Brain microvascular endothelial cell (primary cell): ENCODE results near the gene SLC6A7.

Experiments used
- DNase-seq: peaks from one replicate; pipeline ENCODE4 v3.0.0-alpha.2; 2020
- H3K27ac ChIP-seq: fragments of 250-450 bp; sonication (Bioruptor Pico); 2 replicates; pipeline ENCODE4 v1.5.1; 2020; ENCODE audit warnings: mild to moderate bottlenecking, moderate library complexity
- H3K27me3 ChIP-seq: fragments of 250-450 bp; sonication (Bioruptor Pico); replicated peaks from 2 replicates; pipeline ENCODE4 v1.5.1; 2020; ENCODE audit warnings: mild to moderate bottlenecking
- H3K36me3 ChIP-seq: fragments of 250-450 bp; sonication (Bioruptor Pico); replicated peaks from 2 replicates; pipeline ENCODE4 v1.5.1; 2020; ENCODE audit warnings: mild to moderate bottlenecking
- H3K4me3 ChIP-seq: 2 replicates; pipeline ENCODE4 v1.5.1; 2011; ENCODE audit warnings: low read depth, mild to moderate bottlenecking, control low read depth, low read length, moderate library complexity
- CTCF ChIP-seq: IDR thresholded peaks from 2 replicates; pipeline ENCODE4 v1.5.1; 2011; ENCODE audit warnings: low read depth, mild to moderate bottlenecking, moderate library complexity, low read length, control low read depth, inconsistent platforms; ENCODE audit errors: missing control alignments
- in situ Hi-C: cut with HindIII; loops from 2 replicates; pipeline ENCODE4 v1.10.0; 2017; ENCODE audit warnings: low sequenced_read_pairs, low pct_ligation_motif_present

Gene SLC6A7

GRCh38 chr5:150192462-150192861 is 2.6 kb downstream of the SLC6A7 start:
- DNase-seq, result no peak
- Histone ChIP-seq H3K27ac (no peak overlapping the region), H3K4me3 (no peak overlapping the region), H3K27me3 (peaks cover 33% of the 10 kb centered on the region), H3K36me3 (no peaks in the 10 kb centered on the region)
- in situ Hi-C loops, result no loop called here
- TF ChIP-seq CTCF, result no peak

- in situ Hi-C loops, result no loop called here
- no peaks in the 10 kb centered on the region for H3K36me3 ChIP-seq
- no peak for TF ChIP-seq CTCF
- peaks cover 10% of the 10 kb centered on the region for H3K27me3 ChIP-seq
- no peak for DNase-seq
- no peak overlapping the region for H3K27ac ChIP-seq
- no peak overlapping the region for H3K4me3 ChIP-seq
These were observed 6.0 kb downstream of the SLC6A7 start for GRCh38 chr5:150195736-150196485.

GRCh38 chr5:150196514-150196913 is 6.7 kb downstream of the SLC6A7 start:
- no peaks in the 10 kb centered on the region for H3K36me3 ChIP-seq
- peaks cover 8% of the 10 kb centered on the region for H3K27me3 ChIP-seq
- DNase-seq, result no peak
- no peak overlapping the region for H3K4me3 ChIP-seq
- in situ Hi-C loops, result no loop called here
- no peak overlapping the region for H3K27ac ChIP-seq
- no peak for TF ChIP-seq CTCF

GRCh38 chr5:150196986-150197385 is 7.1 kb downstream of the SLC6A7 start:
- in situ Hi-C loops, result no loop called here
- Histone ChIP-seq H3K27ac (no peak overlapping the region), H3K27me3 (peaks cover 8% of the 10 kb centered on the region), H3K36me3 (no peaks in the 10 kb centered on the region), H3K4me3 (no peak overlapping the region)
- TF ChIP-seq CTCF, result no peak
- no peak for DNase-seq

GRCh38 chr5:150197476-150197875 is 7.6 kb downstream of the SLC6A7 start:
- DNase-seq, result no peak
- peaks cover 4% of the 10 kb centered on the region for H3K27me3 ChIP-seq
- H3K27ac ChIP-seq, result no peak overlapping the region
- no peak for TF ChIP-seq CTCF
- no peaks in the 10 kb centered on the region for H3K36me3 ChIP-seq
- in situ Hi-C loops, result no loop called here
- no peak overlapping the region for H3K4me3 ChIP-seq

- peaks cover 2% of the 10 kb centered on the region for H3K27me3 ChIP-seq
- no peak overlapping the region for H3K4me3 ChIP-seq
- H3K27ac ChIP-seq, result no peak overlapping the region
- no peak for DNase-seq
- in situ Hi-C loops, result no loop called here
- no peak for TF ChIP-seq CTCF
- H3K36me3 ChIP-seq, result no peaks in the 10 kb centered on the region
These were observed 12.6 kb downstream of the SLC6A7 start for GRCh38 chr5:150202501-150202900.
